Sigmoid colon (tissue), 7 donors: Measurements from ENCODE around the gene ZNF665. TPM values are rescaled to one million over a fixed set of nuclear protein-coding genes. Genes with fewer than 3 reads are reported as not detected.

Experiments
- DNase-seq: peaks from one replicate; pipeline ENCODE4 v3.0.0-alpha.2; 2019
- H3K27ac ChIP-seq, 4 donors: fragments of 200-600 bp; sonication (generic); one replicate each; pipeline ENCODE4 v1.5.1; 2016 to 2019; ENCODE audit warnings: mild to moderate bottlenecking in 1 of 4
- H3K27me3 ChIP-seq, 3 donors: fragments of 200-600 bp; sonication (generic); one replicate each; pipeline ENCODE4 v1.5.1; 2019; ENCODE audit warnings: mild to moderate bottlenecking in 1 of 3
- H3K36me3 ChIP-seq, 4 donors: fragments of 200-600 bp; sonication (generic); one replicate each; pipeline ENCODE4 v1.5.1; 2016 to 2019
- H3K4me1 ChIP-seq, 4 donors: fragments of 200-600 bp; sonication (generic); one replicate each; pipeline ENCODE4 v1.5.1; 2017 to 2019
- H3K4me3 ChIP-seq, 4 donors: fragments of 200-600 bp; sonication (generic); one replicate each; pipeline ENCODE4 v1.5.1; 2017 to 2019; ENCODE audit warnings: mild to moderate bottlenecking in 2 of 4, moderate library complexity in 1 of 4
- H3K9me3 ChIP-seq, 4 donors: fragments of 200-600 bp in 3 of 4; sonication (generic) in 3 of 4; one replicate each; pipeline versions ENCODE4 v1.5.1 to v1.6.1; 2013 to 2019
- CTCF ChIP-seq, 4 experiments: fragments of 450-650 bp in 3 of 4; fragments of 200-600 bp in 1 of 4; IDR thresholded peaks; one replicate each; pipeline ENCODE4 v1.5.1; 2016 to 2019; ENCODE audit warnings: antibody characterized with exemption in 4 of 4, mild to moderate bottlenecking in 3 of 4, moderate library complexity in 2 of 4
- EP300 ChIP-seq, 4 donors: sonication (generic); formaldehyde crosslinking; IDR thresholded peaks; one replicate each; pipeline ENCODE4 v1.6.1; 2017; ENCODE audit warnings: antibody characterized with exemption in 4 of 4
- POLR2A ChIP-seq, 2 donors: fragments of 450-650 bp; IDR thresholded peaks; one replicate each; pipeline ENCODE4 v1.6.1; 2016; ENCODE audit warnings: antibody characterized with exemption in 2 of 2, mild to moderate bottlenecking in 2 of 2, moderate library complexity in 2 of 2
- POLR2AphosphoS5 ChIP-seq, 4 donors: sonication (generic); formaldehyde crosslinking; IDR thresholded peaks; one replicate each; pipeline ENCODE4 v1.6.1; 2017; ENCODE audit warnings: antibody characterized with exemption in 4 of 4
- WGBS, 2 donors: extraction: QIAGEN DNeasy Blood & Tissue Kit; methylation state at CpG; one replicate each; pipeline ENCODE4 v1.1.7; 2013; 5-methylcytosine and 5-hydroxymethylcytosine counted together
- intact Hi-C: fragments of 100-400 bp; cut with DNase I; formaldehyde crosslinking; loops from one replicate; pipeline ENCODE4 v1.15.1; 2023
- polyA plus RNA-seq, 3 donors: library from polyadenylated mRNA; stranded (reverse); fragments of 200-250 nt; gene quantifications; one replicate each; pipeline ENCODE4 v1.2.3, GENCODE V29; 2013
- total RNA-seq, 4 donors: library from RNA; depleted of rRNA; stranded (reverse); fragments of >200 nt; gene quantifications; one replicate each; pipeline ENCODE4 v1.1.0, GENCODE V29; 2016
- donor health status: healthy with polysubstance abuse.
- donor health status: Bipolar disorder and iron deficiency.
- donor health status: healthy.

ZNF665 gene
- total and polyA plus RNA-seq, 7 donors, result 0.92 to 16.8 (median 5.3) TPM

GRCh38 chr19:53123400-53123799 lies 69.8 kb downstream of the ZNF665 start:
- TF ChIP-seq CTCF (IDR thresholded peaks at IDR 0.05), result no peak
- TF ChIP-seq POLR2AphosphoS5 (IDR thresholded peaks at IDR 0.05), result no peak
- no peak for TF ChIP-seq POLR2A (IDR thresholded peaks at IDR 0.05)
- no peak for TF ChIP-seq EP300 (IDR thresholded peaks at IDR 0.05)
- Histone ChIP-seq H3K9me3 (no peaks in the 10 kb centered on the region), H3K4me1 (no peaks in the 10 kb centered on the region), H3K36me3 (peaks cover 0 to 19% (median 0%) of the 10 kb centered on the region in 4 donors), H3K4me3 (no peak overlapping the region), H3K27me3 (no peaks in the 10 kb centered on the region), H3K27ac (no peak overlapping the region)
- no peak for DNase-seq
- intact Hi-C loops, result no loop called here
- 81 to 96% methylated on average over 7 of the region's 7 CpGs for WGBS, 2 donors

Other genes with a start within 250 kb of the ZNF665 start
- 1 to 10 TPM; 3.6 to 8.4 (median 6.1) TPM for gene ZNF816, start 230.5 kb downstream of the ZNF665 start, total RNA-seq
- 1 to 10 TPM; 4.6 to 7.2 (median 5.4) TPM for gene ZNF816, start 230.5 kb downstream of the ZNF665 start, polyA plus RNA-seq
- under 1 TPM in 1 of 4 donors, not detected in 3; 0.27 TPM for gene ERVV-1, start 179.4 kb downstream of the ZNF665 start, total RNA-seq
- gene ERVV-1, start 179.4 kb downstream of the ZNF665 start, polyA plus RNA-seq, result not detected
- gene ERVV-2, start 148.6 kb downstream of the ZNF665 start, total RNA-seq, result not detected
- gene ERVV-2, start 148.6 kb downstream of the ZNF665 start, polyA plus RNA-seq, result not detected
- 10 to 100 TPM; 20.9 to 70.3 (median 31.8) TPM for gene ZNF160, start 89.9 kb downstream of the ZNF665 start, total RNA-seq
- gene ZNF160, start 89.9 kb downstream of the ZNF665 start, polyA plus RNA-seq, result 10 to 100 TPM in 1 of 3 donors, 1 to 10 TPM in 2; 3.7 to 18.7 (median 4.2) TPM
- gene ZNF415, start 60.4 kb downstream of the ZNF665 start, total RNA-seq, result 10 to 100 TPM; 10.7 to 16.9 (median 13.0) TPM
- gene ZNF415, start 60.4 kb downstream of the ZNF665 start, polyA plus RNA-seq, result 1 to 10 TPM; 2.5 to 5.4 (median 3.6) TPM
- gene ZNF347, start 34.3 kb downstream of the ZNF665 start, total RNA-seq, result 10 to 100 TPM in 2 of 4 donors, 1 to 10 TPM in 2; 5.7 to 12.2 (median 8.7) TPM
- gene ZNF347, start 34.3 kb downstream of the ZNF665 start, polyA plus RNA-seq, result 1 to 10 TPM; 1.6 to 4.8 (median 3.8) TPM
- gene ZNF677, start 61.5 kb upstream of the ZNF665 start, total RNA-seq, result 10 to 100 TPM; 15.8 to 28.5 (median 20.5) TPM
- gene ZNF677, start 61.5 kb upstream of the ZNF665 start, polyA plus RNA-seq, result 10 to 100 TPM in 1 of 3 donors, 1 to 10 TPM in 2; 1.8 to 10.2 (median 5.7) TPM
- gene VN1R2, start 64.9 kb upstream of the ZNF665 start, total RNA-seq, result not detected
- gene VN1R2, start 64.9 kb upstream of the ZNF665 start, polyA plus RNA-seq, result not detected
- not detected for gene VN1R4, start 74.4 kb upstream of the ZNF665 start, total RNA-seq
- gene VN1R4, start 74.4 kb upstream of the ZNF665 start, polyA plus RNA-seq, result not detected
- 1 to 10 TPM; 4.6 to 8.9 (median 7.2) TPM for gene ZNF845, start 140.4 kb upstream of the ZNF665 start, total RNA-seq
- gene ZNF845, start 140.4 kb upstream of the ZNF665 start, polyA plus RNA-seq, result 1 to 10 TPM; 2.4 to 2.7 (median 2.5) TPM
- 1 to 10 TPM; 6.3 to 8.3 (median 7.0) TPM for gene ZNF525, start 172.3 kb upstream of the ZNF665 start, total RNA-seq
- gene ZNF525, start 172.3 kb upstream of the ZNF665 start, polyA plus RNA-seq, result 10 to 100 TPM in 1 of 3 donors, 1 to 10 TPM in 2; 1.4 to 10.8 (median 7.0) TPM
- gene ZNF765, start 201.8 kb upstream of the ZNF665 start, total RNA-seq, result 10 to 100 TPM in 3 of 4 donors, 1 to 10 TPM in 1; 6.2 to 13.0 (median 11.7) TPM
- gene ZNF765, start 201.8 kb upstream of the ZNF665 start, polyA plus RNA-seq, result 1 to 10 TPM; 3.5 to 5.1 (median 3.6) TPM
- 10 to 100 TPM in 3 of 4 donors, 1 to 10 TPM in 1; 6.5 to 12.5 (median 11.0) TPM for gene ZNF761, start 238.6 kb upstream of the ZNF665 start, total RNA-seq
- 1 to 10 TPM; 3.5 to 7.8 (median 6.7) TPM for gene ZNF761, start 238.6 kb upstream of the ZNF665 start, polyA plus RNA-seq